Measurements from ENCODE around the gene TRAPPC13. TPM values are rescaled to one million over a fixed set of nuclear protein-coding genes. Genes with fewer than 3 reads are reported as not detected.

Gene TRAPPC13
- total and polyA plus RNA-seq, 7 donors: 10.8 to 19.6 (median 12.7) TPM

DNA sequence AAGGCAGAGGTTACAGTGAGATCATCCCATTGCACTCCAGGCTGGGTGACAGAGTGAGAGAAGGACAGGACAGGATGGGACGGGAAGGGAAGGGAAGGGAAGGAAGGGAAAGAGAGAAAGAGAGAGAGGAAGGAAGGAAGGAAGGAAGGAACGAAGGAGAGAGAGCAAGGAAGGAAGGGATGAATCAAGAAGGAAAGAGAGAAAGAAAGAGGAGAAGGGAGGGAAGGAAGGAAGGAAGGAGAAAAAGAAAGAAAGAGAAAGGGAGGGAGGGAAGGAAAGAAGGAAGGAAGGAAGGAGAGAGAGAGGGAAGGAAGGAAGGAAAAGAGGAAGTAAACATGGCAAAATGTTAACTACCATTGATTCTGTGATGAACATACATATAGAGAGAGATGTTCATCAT is 68.3 kb downstream of the TRAPPC13 start:
- H3K36me3 ChIP-seq (ENCODE audit: insufficient read depth in 1 of 2, low read depth in 1 of 2): no peaks in the 10 kb centered on the region
- no peaks in the 10 kb centered on the region for H3K9me3 ChIP-seq
- TF ChIP-seq CTCF (IDR thresholded peaks at IDR 0.05): no peak
- H3K27me3 ChIP-seq (ENCODE audit: insufficient read depth in 3 of 3, low read length in 2 of 3): no peaks in the 10 kb centered on the region
- no peak for ATAC-seq
- H3K27ac ChIP-seq: no peak overlapping the region
- intact Hi-C loops (cut with DNase I): no loop called here
- 87 to 93% (median 87%) methylated on average over 2 of the region's 2 CpGs for WGBS, 3 donors
- DNase-seq: no peak
- H3K4me3 ChIP-seq: no peak overlapping the region
- peaks cover 18% of the 10 kb centered on the region for H3K4me1 ChIP-seq

GRCh38 chr5:65695162-65695755 is 70.4 kb downstream of the TRAPPC13 start:
- whole genome bisulfite sequencing, 3 donors: 42 to 72% (median 50%) methylated on average over 4 of the region's 4 CpGs
- no peak for TF ChIP-seq CTCF (IDR thresholded peaks at IDR 0.05)
- ATAC-seq (no peak), DNase-seq (no peak)
- Histone ChIP-seq H3K4me3 (no peak overlapping the region), H3K27ac (no peak overlapping the region), H3K36me3 (ENCODE audit: insufficient read depth in 1 of 2, low read depth in 1 of 2) (no peaks in the 10 kb centered on the region), H3K4me1 (peaks cover 18% of the 10 kb centered on the region), H3K27me3 (ENCODE audit: insufficient read depth in 3 of 3, low read length in 2 of 3) (no peaks in the 10 kb centered on the region), H3K9me3 (no peaks in the 10 kb centered on the region)
- intact Hi-C loops (cut with DNase I): no loop called here

GRCh38 chr5:65695896-65696295 is 71.1 kb downstream of the TRAPPC13 start:
- Histone ChIP-seq H3K27me3 (ENCODE audit: insufficient read depth in 3 of 3, low read length in 2 of 3) (no peaks in the 10 kb centered on the region), H3K27ac (no peak overlapping the region), H3K9me3 (no peaks in the 10 kb centered on the region), H3K36me3 (ENCODE audit: insufficient read depth in 1 of 2, low read depth in 1 of 2) (no peaks in the 10 kb centered on the region), H3K4me1 (peaks cover 18% of the 10 kb centered on the region), H3K4me3 (no peak overlapping the region)
- TF ChIP-seq CTCF (IDR thresholded peaks at IDR 0.05): no peak
- DNase-seq (no peak), ATAC-seq (no peak)
- intact Hi-C loops (cut with DNase I): no loop called here
- WGBS, 3 donors: 78 to 84% (median 81%) methylated on average over 4 of the region's 4 CpGs

- H3K27ac ChIP-seq: no peak overlapping the region
- no peak for TF ChIP-seq CTCF (IDR thresholded peaks at IDR 0.05)
- no peaks in the 10 kb centered on the region for H3K36me3 ChIP-seq (ENCODE audit: insufficient read depth in 1 of 2, low read depth in 1 of 2)
- H3K27me3 ChIP-seq (ENCODE audit: insufficient read depth in 3 of 3, low read length in 2 of 3): no peaks in the 10 kb centered on the region
- H3K4me1 ChIP-seq: peaks cover 18% of the 10 kb centered on the region
- ATAC-seq (peak in 1 of 4 donors; percentile 68), DNase-seq (no peak)
- intact Hi-C loops (cut with DNase I): no loop called here
- no peaks in the 10 kb centered on the region for H3K9me3 ChIP-seq
- no peak overlapping the region for H3K4me3 ChIP-seq
Observed at GRCh38 chr5:65696892-65697291, 72.1 kb downstream of the TRAPPC13 start.

GRCh38 chr5:65699338-65699737 is 74.5 kb downstream of the TRAPPC13 start:
- Histone ChIP-seq H3K36me3 (ENCODE audit: insufficient read depth in 1 of 2, low read depth in 1 of 2) (peaks cover 0 to 21% of the 10 kb centered on the region in 2 donors), H3K27ac (no peak overlapping the region), H3K4me3 (no peak overlapping the region), H3K27me3 (ENCODE audit: insufficient read depth in 3 of 3, low read length in 2 of 3) (no peaks in the 10 kb centered on the region), H3K4me1 (peaks cover 18% of the 10 kb centered on the region), H3K9me3 (no peaks in the 10 kb centered on the region)
- intact Hi-C loops (cut with DNase I): no loop called here
- no peak for ATAC-seq
- 90 to 95% (median 94%) methylated on average over 4 of the region's 4 CpGs for WGBS, 3 donors
- TF ChIP-seq CTCF (IDR thresholded peaks at IDR 0.05): no peak
- no peak for DNase-seq
